ENCODE measurements around the gene RPS10.
"Not testable (repeated sequence)": the region's sequence is repeated elsewhere in the genome, so short reads cannot be mapped to it uniquely, and the experiment has no call there.

RPS10 gene

DNA sequence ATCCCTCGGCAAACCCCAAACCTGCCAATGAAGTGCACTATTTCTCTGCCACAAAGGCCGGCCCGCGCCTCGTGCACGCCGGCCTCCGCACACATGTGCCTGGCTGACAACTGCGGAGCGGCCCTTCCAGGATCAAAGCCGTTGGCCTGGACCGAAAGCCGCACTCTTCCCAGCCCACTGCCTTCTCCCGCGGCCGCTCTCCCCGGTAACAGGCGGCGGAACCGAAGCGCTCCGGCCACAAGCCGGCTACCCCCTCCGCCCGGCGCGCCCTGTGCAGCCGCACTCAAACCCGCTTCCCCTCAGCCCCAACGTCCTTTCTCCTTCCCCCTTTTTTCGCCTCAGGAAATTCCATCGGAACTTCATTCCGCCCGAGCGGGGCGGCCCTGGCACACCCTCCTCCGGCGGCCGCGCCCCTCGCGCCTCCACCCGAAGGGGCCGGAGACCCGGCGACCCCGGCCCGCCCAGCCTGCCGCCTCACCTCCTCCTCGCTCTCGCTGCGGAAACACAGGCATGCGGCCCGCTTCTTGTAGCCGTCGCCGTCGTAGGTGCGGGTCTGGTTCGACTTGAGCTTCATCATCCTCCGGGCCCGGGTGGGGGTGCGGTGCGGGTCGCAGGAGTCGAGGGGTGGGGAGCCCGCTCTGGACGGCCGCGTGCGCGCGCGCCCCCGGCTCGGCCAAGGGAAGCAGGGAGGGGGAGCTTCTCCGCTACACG, 33.9 kb downstream of the RPS10 start:
- DNase-seq = peak; percentile 58

DNA sequence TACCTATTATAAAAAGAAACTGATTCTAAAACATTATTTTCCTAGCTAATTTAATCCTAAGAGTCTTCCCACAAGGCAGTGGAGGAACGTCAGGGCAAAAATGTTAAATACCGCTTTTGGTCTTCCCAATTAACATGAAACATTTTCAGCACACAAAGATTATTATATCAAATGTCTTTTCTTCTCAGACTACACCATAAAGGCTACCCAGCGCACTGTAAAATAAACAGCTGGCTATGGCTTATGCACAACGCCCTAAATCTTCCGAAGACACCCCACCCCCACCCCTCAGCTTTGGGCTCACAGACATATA, 34.4 kb downstream of the RPS10 start:
- DNase-seq = no peak

DNA sequence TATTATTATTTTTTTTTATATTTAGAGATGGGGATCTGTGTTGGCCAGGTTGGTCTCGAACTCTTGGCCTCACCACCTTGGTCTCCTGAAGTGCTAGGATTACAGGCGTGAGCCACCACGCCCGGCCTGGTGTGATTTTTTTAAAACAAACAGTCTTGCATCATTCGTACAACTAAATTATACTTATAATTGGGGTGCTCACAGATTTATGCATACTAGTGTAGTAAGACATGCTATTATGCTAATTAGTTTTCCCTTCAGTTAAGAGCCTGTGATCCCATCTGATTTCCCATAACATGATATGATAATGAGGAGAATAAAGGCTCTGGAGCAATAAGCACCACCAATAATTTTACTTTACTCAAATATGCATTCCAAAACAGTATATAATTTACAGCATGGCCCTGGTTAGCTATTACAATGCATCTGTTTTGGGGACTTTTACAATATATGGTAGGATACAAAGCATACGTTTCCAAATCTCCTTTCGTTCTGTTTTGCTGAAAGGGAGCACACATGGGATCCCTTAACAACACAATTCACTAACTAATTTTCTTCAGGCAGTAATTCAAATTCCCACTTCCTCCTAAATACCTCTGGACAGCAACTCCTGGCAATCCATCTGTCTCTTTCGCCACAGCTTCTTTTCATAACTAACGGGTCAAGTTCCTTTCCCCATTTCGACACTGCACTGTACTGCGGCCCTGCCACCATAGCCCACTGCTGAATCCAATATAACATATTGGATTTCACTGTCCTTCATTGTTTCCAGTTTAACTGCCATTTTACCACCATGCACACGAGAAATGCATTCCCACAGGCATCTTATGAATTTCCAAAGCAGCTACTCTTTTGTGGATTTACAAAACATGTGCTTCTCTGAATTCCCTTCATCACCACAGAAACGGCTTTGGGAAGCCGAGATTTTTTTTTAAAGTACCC, 35.1 kb downstream of the RPS10 start:
- DNase-seq = no peak

DNA sequence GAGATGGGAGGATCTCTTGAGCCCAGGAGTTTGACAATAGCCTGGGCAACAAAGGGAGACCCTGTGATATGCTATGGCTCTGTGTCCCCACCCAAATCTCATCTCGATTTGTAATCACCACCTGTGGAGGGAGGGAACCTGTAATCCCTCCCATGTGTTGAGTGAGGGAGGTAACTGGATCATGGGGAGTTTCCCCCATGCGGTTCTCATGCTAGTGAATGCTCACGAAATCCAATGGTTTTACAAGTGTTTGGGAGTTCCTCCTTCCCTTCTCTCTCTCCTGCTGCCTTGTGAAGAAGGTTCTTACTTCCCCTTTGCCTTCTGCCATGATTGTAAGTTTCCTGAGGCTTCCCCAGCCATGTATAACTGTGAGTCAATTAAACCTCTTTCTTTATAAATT, 36.8 kb downstream of the RPS10 start:
- no peak for DNase-seq

DNA sequence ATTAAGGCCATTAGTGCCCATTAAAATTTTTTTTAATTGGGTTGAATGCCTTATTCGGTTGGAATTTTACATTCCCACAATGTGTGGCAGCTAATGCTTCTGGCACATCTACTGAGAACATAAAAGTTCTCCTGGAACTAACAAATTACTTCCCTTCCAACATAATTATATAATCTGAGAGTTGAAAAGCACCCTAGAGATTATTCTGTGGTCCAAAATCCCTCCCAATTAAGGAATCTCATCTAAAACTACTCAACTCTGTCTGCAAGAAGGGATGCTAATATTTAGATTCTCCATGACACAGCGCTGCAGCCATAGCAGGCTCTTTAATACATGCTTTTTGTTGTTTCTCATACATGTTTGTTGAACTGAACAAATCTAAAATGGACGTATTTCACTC, 37.4 kb downstream of the RPS10 start:
- DNase-seq = no peak

DNA sequence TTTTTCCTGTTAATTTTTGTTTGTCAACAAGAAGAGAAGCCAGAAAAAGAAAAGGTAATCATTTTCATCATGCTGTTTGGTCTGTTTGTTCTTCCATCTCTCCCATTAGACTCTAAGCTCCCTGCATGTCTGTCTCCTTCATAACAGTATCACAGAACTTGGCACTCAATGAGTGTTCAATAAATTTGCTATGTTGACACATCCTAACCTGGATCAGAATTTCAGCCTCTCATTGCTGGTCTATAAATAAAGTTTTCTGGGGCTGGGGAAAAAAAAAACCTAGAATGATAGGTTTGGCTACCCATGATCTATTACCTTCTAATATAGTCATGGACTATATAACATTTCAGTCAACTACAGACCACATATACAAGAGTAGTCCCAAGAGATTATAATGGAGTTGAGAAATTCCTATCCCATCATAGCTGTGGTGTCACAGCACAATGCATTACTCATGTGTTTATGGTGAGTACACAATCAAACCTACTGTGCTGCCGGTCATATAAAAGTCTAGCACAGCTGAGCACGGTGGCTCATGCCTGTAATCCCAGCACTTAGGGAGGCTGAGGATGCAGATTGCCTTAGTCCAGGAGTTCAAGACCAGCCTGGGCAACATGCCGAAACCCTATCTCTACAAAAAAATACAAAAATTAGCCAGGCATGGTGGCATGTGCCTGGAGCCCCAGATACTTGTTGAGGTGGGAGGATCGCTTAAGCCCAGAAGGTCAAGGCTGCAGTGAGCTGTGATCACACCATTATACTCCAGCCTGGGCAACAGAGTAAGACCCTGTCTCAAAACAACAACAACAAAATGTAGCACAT, 39.3 kb downstream of the RPS10 start:
- no peak for DNase-seq

DNA sequence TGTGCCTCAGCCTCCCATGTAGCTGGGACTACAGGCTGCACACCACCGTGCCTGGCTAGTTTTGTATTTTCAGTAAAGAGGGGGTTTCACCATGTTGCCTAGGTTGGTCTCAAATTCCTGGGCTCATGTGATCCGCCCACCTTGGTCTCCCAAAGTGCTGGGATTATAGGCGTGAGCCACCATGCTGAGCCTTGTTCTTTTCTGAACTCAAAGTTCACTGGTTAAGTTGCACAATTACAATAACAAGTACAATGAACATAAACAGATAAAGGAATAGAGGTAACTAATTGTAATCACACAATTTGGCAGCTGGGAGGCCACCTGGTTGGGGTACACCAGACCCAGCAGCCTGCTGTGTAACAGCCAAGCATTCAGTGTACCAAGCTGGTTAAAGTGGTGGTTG, 40.1 kb downstream of the RPS10 start:
- no peak for DNase-seq

DNA sequence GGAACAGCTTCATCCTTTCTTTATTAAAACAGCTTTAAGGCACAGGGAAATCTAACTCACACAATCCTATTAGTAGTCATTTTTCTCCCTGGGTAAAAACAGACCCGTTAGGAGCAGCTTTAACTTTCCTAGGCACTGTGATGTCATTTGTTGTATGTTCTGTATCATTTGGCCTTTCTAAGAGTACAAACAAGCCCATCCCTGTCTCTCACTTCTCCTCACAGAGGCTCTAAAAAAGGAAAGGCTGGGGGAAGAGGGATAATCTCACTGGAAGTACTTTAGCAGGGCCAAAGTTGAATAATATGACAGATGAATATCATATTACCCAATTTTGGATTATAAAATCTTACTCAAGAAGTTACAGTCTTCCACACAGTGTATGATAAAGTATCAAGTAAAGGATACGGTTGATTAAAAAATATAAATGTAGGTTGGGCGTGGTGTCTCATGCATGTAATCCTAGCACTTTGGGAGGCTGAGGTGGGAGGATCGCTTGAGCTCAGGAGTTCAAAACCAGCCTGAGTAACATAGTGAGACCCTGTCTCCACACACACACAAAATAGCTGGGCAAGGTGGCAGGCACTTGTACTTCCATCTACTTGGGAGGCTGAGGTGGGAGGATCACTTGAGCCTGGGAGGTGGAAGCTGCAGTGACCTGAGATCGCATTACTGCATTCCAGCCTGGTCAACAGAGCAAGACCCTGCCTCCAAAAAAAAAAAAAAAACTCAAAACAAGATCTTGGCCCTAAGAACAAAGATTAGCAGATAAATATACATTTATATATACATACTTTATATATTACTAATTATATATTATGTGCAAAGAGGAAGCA, 41.3 kb downstream of the RPS10 start:
- DNase-seq = no peak

DNA sequence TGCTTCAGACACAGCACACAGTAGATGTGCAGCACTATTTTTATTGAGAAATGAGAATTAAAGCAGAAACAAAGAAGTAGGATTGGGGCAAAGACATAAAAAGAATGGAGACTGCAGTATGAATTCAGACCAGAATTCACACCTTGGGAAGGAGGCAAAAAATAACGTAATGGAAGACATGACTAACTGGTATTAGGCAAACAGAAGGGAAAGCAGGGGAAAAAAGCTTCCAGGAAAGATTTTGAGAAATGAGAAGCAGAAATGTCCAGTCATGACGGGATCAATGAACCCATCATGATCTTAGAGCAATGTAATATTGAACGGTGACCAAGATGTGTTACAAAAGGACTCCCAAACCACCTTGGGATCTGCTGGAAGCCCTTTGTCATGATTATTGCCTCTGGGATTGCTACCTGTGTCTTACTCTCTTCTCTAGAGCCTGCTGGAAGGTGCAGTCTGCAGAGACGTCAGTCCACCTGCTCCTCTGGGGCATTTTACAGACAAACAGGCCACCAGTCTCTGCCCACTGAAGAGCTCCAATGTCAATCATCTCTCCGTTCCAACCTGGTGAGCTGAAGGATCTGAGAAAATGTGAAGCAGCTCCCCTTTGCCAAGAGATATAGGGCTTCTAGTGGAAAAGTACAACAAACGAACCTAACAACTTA, 42.1 kb downstream of the RPS10 start:
- DNase-seq = no peak

DNA sequence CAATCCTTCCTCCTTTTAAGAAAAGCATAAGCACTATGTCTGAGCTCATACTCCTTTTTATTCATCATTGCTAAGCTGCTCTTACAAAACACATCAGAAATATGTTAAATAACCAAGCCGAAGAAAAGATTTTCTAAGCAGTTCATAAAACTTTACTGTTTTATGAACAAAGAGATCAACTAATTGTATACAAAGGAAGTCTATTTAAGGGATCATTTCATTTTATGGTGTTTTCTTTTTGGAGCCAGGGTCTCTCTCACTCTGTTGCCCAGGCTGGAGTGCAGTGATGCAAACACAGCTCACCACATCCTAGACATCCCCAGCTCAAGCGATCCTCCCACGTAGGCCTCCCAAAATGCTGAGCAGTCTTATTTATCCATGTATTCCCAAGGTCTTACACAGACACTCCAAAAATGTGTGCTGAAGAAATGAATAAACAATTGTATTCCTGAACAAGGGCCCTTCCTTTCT, 42.7 kb downstream of the RPS10 start:
- DNase-seq = no peak

DNA sequence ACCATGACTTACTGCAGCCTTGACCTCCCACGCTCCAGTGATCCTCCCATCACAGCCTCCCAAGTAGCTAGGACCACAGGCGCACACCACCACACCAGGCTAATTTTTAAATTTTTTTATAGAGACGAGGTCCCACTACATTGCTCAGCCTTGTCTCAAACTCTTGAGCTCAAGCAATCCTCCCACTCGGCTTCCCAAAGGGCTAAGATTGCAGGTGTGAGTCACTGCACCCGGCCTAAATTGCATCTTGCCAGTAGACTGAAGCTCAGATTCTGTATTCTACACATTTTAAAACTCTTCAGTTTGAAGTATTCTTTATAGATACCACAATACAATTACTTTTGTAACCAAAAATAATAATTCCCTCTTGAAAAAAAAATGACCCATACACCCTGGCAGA, 44.8 kb downstream of the RPS10 start:
- DNase-seq = no peak

DNA sequence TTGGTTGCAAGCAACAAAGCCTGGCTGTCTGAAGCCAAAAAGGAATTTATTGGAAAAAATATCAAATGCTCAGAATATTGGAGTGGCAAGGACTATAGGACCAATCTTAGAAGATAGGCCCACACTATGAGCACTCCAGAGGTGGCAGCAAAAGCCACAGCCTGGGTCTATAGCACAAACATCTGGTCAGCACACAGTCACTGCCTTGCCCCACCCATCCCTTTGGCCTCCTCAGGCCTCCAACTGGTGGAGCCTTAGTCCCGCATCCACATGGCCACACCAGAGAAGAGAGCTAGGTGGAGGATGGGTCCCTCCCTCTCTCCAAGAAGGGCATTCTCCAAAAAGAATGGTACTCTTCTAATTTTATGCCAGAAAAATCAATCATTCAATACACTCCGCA, 47.4 kb downstream of the RPS10 start:
- no peak for DNase-seq

DNA sequence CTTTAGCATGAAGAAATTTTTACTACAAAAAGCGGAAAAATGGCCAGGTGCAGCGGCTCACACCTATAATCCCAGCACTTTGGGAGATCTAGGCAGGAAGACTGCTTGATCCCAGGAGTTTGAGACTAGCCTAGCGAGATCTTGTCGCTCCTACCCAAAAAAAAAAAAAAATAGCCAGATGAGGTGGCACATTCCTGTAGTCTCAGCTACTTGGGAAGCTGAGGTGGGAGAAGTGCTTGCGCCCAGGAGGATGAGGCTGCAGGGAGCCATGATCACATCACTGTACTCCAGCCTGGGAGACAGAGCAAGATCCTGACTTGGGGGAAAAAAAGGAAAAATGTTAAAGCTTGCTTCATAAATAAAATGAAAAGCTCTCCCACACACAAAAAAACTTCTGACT, 47.9 kb downstream of the RPS10 start:
- no peak for DNase-seq

DNA sequence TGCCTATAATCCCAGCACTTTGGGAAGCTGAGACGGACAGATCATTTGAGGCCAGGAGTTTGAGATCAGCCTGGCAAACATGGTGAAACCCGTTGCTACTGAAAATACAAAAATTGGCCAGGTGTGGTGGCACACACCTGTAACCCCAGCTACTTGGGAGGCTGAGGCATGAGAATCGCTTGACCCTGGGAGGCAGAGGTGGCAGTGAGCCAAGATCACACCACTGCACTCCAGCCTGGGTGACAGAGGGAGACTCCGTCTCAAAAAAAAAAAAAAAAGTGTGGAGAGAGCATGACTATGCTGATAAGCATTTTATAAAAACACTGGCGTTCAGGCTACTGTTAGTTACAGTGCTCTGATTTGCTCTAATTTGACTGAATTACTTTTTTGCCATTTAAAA, 48.3 kb downstream of the RPS10 start:
- not testable (repeated sequence) for DNase-seq

DNA sequence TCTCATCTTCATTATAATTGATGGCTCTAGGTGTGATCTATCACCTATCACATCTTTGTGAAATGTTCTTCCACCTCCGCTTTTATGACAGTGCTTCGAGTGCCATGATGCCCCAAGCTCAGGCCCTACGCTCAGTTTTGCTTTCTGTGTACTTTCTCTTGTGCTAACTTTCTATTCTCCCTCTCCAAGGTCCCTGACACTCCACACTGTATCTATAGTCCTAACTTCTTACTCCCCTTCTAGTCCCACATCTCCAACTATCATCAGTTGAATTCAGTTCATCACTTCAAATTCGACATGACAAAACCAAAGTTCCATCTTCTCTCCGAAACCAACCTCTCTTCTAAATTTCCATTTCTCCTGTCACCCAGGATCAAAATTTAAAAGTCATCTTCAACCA, 50.0 kb downstream of the RPS10 start:
- no peak for DNase-seq

DNA sequence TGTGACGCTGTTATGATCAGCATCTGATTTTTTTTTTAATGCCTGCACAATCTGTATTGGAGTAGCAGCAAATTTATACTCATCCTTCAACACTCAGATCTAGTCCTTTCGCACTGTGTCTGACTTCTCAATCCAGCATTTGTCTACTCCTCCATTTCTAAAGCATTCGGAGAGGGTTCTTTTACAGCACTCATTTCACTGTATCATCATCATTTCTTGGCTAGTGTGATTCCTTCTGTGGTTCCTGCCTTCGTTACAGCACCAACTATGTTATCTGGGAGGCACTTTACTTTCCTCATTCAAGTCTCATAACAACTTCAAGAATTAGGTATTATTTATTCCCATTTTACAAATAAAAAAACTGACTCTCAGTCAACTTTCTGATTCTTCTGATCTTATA, 51.4 kb downstream of the RPS10 start:
- no peak for DNase-seq

DNA sequence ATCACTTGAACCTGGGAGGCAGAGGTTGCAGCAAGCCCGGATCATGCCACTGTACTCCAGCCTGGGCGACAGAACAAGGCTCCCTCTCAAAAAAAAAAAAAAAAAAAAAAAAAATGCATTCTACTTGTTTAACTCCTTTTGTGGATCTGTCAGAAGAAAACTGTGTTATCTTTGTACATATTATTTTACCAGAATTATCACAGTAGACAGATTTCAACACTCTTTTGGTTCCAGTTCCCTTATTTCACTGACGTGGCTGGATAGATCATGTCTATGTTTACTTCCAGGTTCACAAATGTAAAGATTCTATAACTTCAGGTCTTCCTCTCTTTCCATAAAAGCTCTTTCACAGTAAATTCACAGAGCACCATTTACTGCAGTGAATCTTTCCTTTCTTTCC, 51.8 kb downstream of the RPS10 start:
- DNase-seq = no peak

DNA sequence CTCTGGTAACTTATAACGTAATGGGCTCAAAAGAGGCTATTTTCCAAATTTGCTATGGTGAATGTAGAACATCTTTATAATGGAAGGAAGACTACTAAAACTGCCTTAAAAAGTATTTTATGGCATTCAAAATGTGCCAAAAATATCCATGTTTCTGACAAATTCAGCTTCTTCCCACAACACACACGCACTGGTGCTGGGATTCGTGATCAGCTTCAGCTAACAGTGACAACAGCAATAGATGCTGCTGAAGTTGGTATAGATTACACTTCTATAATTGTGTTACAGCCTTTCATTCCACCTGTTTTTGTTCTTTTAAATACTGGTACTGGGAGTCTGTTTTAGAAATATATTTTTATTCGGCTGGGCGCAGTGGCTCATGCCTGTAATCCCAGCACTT, 52.4 kb downstream of the RPS10 start:
- no peak for DNase-seq

DNA sequence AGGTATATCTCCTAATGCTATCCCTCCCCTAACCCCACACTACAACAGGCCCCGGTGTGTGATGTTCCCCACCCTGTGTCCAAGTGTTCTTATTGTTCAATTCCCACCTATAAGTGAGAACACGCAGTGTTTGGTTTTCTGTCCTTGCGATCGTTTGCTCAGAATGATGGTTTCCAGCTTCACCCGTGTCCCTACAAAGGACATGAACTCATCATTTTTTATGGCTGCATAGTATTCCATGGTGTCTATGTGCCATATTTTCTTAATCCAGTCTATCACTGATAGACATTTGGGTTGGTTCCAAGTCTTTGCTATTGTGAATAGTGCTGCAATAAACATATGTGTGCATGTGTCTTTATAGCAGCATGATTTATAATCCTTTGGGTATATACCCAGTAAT, 54.0 kb downstream of the RPS10 start:
- DNase-seq = not testable (repeated sequence)

DNA sequence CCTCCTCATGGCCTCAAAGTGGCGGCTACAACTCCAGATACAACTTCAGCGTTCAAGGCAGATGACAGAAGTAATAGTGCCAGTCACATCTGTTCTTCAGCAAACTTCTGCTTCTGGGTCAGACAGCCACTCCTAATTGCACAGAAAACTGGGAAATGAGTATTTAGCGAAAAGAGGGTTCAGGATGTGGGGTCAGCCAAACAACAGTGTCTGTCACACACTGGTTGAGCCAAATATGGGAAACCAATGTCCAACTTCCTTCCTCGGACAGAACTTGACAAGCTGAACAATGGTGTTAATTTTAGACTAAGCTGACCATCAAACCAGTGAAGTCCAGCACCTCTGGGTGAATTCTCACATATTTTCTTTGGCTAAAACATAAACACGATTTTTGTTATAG, 55.5 kb downstream of the RPS10 start:
- DNase-seq = no peak

DNA sequence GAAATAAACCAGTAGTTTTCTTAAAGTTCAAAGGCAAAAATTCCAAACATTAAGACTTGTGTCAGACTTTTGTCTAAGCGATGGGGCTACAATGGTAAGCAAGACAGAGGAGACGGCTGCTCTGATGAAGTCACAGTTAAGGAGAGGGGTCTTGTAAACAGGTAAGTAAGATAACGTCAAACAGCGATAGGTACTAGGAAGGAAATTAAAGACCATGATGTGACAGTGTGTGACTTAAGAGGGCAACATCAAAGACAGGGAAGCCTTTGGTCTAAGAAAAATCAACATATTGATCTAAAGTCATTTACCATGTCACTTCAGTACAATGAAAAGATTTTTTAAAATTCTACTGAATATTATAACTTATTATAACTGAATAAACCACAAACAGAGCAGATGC, 56.5 kb downstream of the RPS10 start:
- DNase-seq = no peak

Measured in stimulated activated CD4-positive, alpha-beta T cell treated with anti-CD3 and anti-CD28 coated beads, Interleukin-12 subunit alpha, Interleukin-12 subunit beta, amount 100 ng/mL, for 4 hours (primary cell).